GM20431 (cell line): ENCODE data around the gene PLD4.

Experiments
- in situ Hi-C: fragments of 300-500 bp; cut with MseI, MboI; formaldehyde crosslinking; loops from one replicate; pipeline ENCODE4 v1.15.0; 2020; ENCODE audit warnings: low sequenced_read_pairs; ENCODE audit not compliant: unreplicated experiment

Gene PLD4

DNA sequence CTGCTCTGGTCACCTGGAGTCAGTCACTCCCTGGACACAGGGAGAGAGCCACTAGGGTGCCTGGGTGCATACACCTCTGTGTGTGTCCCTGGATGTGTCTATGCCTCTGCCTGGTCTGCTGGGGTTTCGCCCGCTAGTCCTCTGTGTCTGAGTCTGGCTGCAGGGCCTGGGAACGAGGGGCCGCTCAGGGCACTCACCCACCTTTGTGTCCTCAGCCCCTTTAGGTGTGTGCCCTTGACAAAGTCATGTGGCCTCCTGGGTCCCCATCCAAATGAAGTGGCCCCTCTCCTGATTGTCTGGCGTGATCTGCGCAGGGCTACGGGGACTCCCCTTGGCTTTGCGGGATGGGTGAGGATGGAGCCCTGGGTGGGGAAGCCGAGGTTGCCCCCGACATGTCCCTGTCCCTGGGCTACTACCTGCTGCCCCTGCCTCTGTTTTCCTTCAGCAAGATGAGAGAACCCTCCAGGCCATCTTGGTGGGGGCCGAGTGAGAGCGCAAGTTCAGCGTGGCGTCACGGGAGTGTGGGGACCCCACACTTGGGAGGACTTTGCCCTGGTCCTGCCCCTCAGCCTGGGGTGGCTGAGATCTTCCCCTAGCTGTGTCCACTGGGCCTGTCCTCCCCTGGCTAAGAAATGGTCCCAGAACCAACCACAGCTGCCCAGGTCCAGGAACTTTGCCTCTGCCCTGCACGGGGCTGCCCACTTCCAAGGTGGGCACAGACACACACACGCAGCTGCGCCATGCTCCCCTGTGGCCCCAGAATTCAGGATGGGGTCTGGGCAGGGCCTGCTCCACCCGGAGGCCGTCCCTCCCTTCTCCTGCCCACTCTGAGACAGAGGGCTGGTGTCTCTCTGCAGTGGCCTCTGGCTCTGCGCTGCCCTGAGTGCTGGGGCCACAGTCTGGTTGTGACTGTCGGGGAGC is 56.2 kb downstream of the PLD4 start:
- in situ Hi-C loops: no loop called here

DNA sequence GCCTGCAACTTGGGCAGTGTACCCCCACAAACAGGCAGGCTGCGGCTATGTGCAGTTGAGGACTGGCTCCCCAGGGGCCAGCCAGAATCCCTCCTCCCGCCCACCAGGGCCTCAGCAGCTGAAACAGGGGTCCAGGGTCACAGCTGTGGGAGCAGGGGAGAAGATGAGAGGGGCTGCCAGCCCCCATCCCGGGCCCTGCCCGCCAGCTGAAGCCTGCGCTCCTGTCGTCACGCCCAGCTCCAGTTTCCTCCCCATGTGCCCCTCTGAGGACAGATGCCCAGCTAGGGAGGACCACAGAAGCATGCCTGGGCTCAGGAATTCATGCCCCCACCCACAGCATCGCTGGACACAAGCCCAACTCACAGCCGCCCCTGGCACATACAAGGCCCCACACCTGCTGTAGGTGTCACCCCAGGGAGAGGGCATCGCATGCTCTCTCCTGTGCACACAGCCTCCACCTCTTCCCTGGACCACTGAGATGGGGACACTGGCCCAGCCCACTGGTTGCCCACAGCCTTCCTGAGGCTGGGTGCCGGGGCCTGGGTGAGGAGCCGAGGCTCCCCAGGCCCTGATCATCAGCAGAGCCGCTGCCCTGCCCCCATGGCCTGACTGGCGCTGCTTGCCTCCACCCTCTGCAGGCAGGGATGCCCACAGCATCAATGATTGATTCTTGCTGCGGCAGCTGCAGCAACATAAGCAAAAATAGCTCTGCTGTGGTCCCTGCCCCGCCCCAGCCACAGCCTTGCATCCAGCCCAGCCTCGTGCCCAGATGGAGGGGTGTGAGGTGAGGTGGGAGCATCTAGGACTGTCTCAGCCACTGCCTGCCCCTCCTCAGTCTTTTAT is 57.2 kb downstream of the PLD4 start:
- in situ Hi-C loops: no loop called here

DNA sequence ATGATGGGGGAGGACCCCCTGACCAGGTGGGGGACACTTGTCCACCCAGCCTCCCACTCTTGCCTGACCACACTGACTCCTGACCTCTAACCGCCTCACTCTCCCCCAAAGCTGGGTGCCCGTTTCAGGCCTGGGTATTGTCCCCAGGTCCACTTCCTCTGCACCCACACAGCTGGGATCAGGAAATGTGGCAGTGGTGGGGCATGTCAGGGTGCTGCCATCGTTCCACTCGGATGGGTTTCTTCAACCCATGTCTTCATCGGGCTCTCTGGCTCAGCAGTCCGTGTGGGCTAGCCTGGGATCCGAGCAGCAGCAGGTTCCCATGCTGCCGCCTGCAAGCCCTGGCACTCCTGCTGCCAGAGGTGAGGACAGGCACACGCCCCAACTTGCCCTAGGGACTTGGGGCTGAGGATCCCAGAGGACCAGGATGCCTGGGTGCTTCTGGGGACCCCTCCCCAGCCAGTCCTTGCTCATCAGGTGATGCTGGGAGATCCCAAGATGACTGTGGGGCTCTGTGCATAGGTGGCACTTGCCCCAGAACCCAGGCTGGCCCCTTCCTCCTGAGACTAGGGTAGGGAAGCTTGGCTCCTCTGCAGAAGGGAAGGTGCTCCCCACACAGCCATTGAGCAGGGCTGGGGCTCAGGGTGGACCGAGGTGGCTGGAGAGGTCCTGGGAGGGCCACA is 58.0 kb downstream of the PLD4 start:
- in situ Hi-C loops: no loop called here
